NB4 (cell line): Measurements from ENCODE around the gene ADAMTS7.
"Not testable (repeated sequence)": the region's sequence is repeated elsewhere in the genome, so short reads cannot be mapped to it uniquely, and the experiment has no call there.

Experiments
- DNase-seq: peaks from one replicate; pipeline ENCODE4 v3.0.0; 2010; ENCODE audit warnings: low read depth
- H3K4me3 ChIP-seq: one replicate; pipeline ENCODE4 v1.5.1; 2011; ENCODE audit warnings: mild to moderate bottlenecking, low read depth, low read length, moderate library complexity
- MYC ChIP-seq: IDR thresholded peaks from 2 replicates; pipeline ENCODE4 v1.6.1; 2011; ENCODE audit warnings: low read depth, low read length
- POLR2A ChIP-seq: IDR thresholded peaks from 2 replicates; pipeline ENCODE4 v1.6.1; 2011; ENCODE audit warnings: mild to moderate bottlenecking; ENCODE audit not compliant: insufficient read length; ENCODE audit errors: extremely low read depth
- TF ChIP-seq, protein P1 (sequence below): IDR thresholded peaks from one replicate; pipeline ENCODE4 v1.5.1; 2012; ENCODE audit warnings: low read depth, low read length
- TF ChIP-seq, protein P2 (sequence below): IDR thresholded peaks from 2 replicates; pipeline ENCODE4 v1.6.1; 2011; ENCODE audit warnings: low read depth, low read length

ADAMTS7 gene

DNA sequence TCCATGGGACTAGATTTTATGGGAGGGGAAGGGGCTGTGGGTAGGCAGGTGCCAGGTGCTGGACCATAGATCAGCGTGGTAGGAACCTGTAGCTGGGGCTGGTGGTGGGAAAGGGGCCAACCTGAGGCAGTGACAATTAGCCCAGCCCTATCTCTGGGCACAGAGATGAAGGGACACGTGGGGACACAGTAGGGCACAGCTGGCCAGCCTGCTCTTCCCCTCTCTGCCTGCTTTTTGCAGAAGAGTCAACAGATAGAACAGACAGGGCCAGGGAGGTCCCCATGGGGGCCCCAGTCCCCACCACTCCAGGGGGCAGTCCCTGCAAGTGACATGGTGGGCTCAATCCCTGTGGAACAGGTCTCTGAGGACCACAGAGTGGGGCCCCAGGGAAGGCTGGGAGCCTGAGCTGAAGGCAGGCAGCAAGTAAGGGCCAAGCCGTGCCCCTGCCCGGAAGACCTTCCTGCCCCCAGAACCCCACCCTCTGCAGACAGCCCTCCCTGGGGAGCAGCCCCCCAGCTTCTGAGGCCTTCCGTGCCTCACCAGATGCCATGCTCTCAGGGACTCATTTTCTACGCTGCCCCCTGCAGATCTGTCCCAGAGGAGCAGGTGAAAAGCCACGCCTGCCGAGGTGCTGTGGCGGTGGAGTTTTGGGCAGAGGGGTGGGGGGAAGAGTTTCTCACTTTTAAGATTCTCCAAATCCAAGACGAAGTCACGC, 52.6 kb downstream of the ADAMTS7 start:
- 0 out of 2 replicates have a peak, but pooled peaks have one; percentile 14 for TF ChIP-seq MYC
- TF ChIP-seq, protein P1, sequence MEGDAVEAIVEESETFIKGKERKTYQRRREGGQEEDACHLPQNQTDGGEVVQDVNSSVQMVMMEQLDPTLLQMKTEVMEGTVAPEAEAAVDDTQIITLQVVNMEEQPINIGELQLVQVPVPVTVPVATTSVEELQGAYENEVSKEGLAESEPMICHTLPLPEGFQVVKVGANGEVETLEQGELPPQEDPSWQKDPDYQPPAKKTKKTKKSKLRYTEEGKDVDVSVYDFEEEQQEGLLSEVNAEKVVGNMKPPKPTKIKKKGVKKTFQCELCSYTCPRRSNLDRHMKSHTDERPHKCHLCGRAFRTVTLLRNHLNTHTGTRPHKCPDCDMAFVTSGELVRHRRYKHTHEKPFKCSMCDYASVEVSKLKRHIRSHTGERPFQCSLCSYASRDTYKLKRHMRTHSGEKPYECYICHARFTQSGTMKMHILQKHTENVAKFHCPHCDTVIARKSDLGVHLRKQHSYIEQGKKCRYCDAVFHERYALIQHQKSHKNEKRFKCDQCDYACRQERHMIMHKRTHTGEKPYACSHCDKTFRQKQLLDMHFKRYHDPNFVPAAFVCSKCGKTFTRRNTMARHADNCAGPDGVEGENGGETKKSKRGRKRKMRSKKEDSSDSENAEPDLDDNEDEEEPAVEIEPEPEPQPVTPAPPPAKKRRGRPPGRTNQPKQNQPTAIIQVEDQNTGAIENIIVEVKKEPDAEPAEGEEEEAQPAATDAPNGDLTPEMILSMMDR = peak; percentile 3
- peak; percentile 42 for DNase-seq
- H3K4me3 ChIP-seq = not testable (repeated sequence)

DNA sequence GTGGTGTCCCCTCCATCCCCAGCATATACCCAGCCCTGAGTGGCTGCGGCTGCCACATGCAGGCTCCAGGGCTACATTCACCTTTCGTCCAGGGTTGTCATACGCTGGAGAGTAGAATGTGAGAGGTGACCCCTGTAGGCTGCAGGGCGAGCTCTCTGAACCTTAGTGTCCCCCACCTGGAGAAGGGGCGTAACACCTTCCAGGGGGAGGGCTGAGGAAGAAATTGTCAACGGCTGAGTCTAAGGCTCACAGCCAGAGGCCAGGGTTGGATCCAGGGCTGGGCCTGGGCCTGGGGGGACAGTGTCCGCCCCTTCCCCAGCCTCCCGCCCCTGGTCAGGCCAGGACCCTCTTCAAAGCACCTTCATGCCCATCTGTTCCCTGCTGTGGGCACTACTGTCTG, 53.2 kb downstream of the ADAMTS7 start:
- DNase-seq, H3K4me3 ChIP-seq: not testable (repeated sequence)

DNA sequence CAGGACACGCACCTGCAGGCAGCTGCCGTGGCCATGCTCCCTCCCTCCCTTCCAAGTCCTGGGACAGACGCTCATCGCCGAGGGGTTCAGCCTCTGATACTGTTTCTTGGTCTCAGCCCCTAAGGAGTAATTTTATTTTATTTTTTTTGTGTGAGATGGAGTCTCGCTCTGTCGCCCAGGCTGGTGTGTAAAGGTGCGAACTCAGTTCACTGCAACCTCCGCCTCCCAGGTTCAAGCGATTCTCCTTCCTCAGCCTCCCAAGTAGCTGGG, 53.7 kb downstream of the ADAMTS7 start:
- DNase-seq = no peak
- TF ChIP-seq, protein P1 = no peak
- TF ChIP-seq, protein P2, sequence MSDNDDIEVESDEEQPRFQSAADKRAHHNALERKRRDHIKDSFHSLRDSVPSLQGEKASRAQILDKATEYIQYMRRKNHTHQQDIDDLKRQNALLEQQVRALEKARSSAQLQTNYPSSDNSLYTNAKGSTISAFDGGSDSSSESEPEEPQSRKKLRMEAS = no peak
- TF ChIP-seq MYC = no peak
- no peak for TF ChIP-seq POLR2A
- no peak overlapping the region for H3K4me3 ChIP-seq

DNA sequence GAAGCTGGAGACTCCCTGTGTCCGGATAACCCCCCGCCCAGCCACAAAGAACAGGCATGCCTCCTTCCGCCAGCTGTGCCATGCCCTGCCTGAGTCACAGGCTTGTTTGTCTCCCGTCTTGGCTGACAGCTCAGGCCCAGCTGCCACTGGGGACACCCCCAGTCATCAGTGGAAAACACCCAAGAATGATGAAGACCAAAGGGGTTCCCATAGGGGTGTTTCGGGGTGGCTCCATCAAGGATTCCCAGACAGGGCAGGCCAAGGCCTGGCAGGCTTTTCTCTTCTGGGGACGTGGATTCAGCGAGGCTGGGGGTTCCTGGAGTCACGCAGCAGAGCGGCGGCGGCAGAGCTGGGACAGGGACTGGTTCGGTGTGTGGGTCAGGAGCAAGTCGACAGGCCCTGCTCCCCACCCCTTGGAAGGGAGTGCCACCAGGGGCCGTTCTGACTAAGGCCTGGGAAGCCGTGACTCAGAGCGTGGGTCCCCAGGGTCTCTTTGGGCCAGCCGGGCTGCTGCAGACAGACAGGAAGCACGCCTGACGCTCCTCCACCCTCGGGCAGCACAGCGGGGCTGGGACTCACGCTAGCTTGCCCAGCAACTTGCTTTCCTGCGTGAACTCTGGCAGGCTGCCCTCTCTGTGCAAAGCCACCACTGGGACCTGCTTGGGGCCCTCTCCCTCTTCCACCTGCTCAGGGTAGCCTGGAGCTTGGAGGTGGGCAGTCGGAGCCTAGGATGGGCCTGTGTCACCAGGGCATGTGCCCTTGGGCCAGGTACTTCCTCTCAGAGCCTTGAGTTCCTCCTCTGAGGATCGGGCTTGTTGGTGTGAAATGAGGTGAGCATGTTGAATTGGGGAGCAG, 54.3 kb downstream of the ADAMTS7 start:
- peak overlapping the region; percentile 32 for H3K4me3 ChIP-seq
- DNase-seq = peak; percentile 98
- TF ChIP-seq MYC = peak; percentile 77

DNA sequence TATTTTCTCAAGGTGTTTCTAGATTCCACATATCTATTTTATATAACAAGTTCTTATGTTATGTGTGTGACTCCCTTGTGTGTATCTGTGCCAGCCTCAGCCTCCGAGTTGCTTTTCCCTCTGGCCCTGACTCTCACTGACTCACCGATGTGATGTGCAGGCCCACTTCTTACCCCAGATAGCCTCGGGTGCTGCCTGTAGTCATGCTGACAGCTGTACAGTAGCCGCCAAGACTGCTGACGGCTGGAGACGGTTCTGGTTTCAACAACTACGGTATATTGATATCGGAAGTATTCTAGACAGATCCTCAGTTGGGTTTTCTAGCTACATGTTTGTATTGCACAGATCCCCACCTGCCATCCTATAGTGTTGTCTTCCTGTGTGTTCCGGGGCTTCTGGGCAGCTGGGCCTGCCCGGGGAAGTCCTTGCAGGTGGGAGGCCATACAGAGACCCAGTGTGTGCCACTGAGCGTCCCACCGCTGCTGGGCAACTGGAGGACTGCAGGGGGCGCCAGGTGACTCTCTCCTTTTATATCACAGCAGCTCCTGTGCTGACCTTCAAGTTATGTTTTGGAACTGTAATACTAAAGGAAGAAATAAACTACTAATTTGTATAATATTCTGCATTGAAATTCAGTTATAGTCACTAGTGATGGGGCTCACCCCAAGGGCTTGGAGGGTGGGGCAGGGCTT, 55.2 kb downstream of the ADAMTS7 start:
- H3K4me3 ChIP-seq = not testable (repeated sequence)
- TF ChIP-seq, protein P1 = peak; percentile 59
- peak; percentile 55 for DNase-seq

DNA sequence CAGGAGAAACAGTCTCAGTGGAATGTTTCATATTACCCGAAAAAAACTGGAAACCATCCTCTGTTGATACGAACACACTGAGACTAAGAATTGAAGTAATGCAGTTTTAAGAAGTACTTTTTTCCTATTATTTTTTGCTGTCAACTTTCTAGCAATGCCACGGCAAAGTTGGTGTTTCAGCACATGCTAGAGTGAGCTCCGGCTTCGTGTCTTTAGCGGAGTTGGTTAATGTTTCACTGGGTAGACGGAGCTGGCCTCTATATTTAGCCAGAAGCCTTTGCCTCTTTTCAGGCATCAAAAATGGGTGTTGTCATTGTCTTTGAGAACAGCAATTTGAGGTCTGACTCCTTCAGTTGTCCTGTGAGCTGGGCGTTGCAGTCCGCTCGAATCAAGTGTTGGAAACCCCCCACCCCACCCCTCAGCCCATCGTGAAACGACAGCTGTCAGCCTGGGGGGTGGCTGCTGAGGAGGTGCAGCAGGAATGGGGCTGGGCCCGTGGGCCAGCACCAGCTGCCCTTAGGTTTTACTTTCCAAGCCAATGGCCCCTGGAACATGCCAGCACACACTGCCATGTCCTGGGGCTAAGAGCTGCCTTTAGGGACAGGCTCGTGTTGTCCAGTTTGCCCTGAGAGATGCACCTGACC, 56.5 kb downstream of the ADAMTS7 start:
- H3K4me3 ChIP-seq, DNase-seq: not testable (repeated sequence)

DNA sequence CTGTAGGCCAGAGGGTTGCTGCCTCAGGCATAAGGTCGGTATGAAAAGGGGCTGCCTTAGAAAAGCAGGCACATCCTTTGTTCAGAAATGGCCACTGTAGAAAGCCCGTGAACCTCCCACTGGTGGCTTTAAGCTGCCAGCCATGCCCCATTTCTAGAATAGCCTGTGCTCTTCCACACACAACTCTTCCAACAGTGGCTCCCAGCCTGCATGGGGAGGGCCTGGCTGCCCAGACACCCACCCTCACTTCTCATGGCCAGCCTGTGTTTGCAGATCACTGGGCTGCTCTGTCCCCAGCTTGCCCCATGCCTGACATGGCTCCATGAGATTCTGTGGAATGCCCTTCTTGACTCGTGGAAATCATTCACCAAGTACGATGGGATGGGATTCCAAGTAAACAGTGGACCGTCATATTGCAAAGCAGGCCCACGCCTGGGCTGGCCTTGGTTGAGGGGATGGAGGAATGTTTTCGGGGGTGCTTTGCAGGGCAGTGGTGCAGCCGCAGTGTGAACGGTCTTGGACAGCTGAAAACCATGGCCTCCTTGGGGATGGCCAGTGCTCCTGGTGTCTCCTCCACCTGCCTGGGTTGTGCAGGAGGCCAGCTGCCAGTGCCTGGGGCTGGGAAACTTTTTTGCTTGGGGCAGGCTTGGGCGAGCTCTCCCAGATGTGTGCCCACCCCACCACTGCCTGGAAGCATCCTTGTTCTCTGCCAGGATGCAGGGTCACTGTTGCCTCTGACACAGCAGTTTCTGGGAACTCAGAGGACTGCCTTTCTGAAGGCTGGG, 57.3 kb downstream of the ADAMTS7 start:
- DNase-seq, H3K4me3 ChIP-seq: not testable (repeated sequence)

DNA sequence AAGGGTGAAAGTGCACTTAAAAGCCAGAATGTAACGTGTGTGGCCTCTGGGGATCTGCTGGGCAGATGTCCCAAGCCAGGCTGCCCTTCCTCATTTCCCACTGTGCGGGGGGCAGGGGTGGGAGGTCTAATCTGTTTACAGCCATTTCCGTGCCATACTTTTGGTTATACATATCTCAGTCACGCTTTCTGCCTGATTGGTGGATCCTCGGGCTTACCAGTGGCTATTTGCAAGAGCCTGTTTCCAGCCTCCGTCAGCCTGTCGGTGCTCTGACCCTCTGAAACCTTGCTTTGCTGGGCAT, 58.0 kb downstream of the ADAMTS7 start:
- not testable (repeated sequence) for H3K4me3 ChIP-seq, DNase-seq
